Activated CD8-positive, alpha-beta T cell treated with anti-CD3 and anti-CD28 coated beads for 36 hours (primary cell): Measurements from ENCODE around the gene CR1L. TPM values are rescaled to one million over a fixed set of nuclear protein-coding genes. Genes with fewer than 3 reads are reported as not detected.
"Not testable (repeated sequence)": the region's sequence is repeated elsewhere in the genome, so short reads cannot be mapped to it uniquely, and the experiment has no call there.

Experiments used
- ATAC-seq: fragments of 200-7000 bp; cut with Tn5 transposase; one replicate; pipeline ENCODE4 v1.10.0; 2021; ENCODE audit warnings: mild to moderate bottlenecking, moderate library complexity
- CTCF ChIA-PET: fragments of 350-600 bp; sonication (Branson Sonifier 250); formaldehyde crosslinking; loops from one replicate; lab custom pipeline; 2021; ENCODE audit warnings: antibody characterized with exemption; lab: Charles Lee
- POLR2A ChIA-PET: fragments of 350-600 bp; sonication (Branson Sonifier 250); formaldehyde crosslinking; loops from one replicate; lab custom pipeline; 2021; ENCODE audit warnings: antibody characterized with exemption; lab: Charles Lee
- DNase-seq: peaks from one replicate; pipeline ENCODE4 v3.0.0-alpha.2; 2020
- H3K27ac Mint-ChIP-seq: one replicate; pipeline ENCODE4 v1.8.0; 2021; ENCODE audit warnings: mild to moderate bottlenecking, mixed read lengths
- H3K27me3 Mint-ChIP-seq: one replicate; pipeline ENCODE4 v1.8.0; 2021; ENCODE audit warnings: mixed read lengths
- H3K36me3 Mint-ChIP-seq: one replicate; pipeline ENCODE4 v1.8.0; 2021; ENCODE audit warnings: low read depth, mixed read lengths
- H3K4me1 Mint-ChIP-seq: one replicate; pipeline ENCODE4 v1.8.0; 2021; ENCODE audit warnings: low read depth, mixed read lengths
- H3K4me3 Mint-ChIP-seq: one replicate; pipeline ENCODE4 v1.8.0; 2021; ENCODE audit warnings: mild to moderate bottlenecking, moderate library complexity, mixed read lengths
- H3K9me3 Mint-ChIP-seq: one replicate; pipeline ENCODE4 v1.8.0; 2021; ENCODE audit warnings: mixed read lengths
- CTCF ChIP-seq: fragments of 200-600 bp; IDR thresholded peaks from one replicate; pipeline ENCODE4 v1.8.0; 2022; ENCODE audit warnings: antibody characterized with exemption, mild to moderate bottlenecking
- intact Hi-C: fragments of 100-400 bp; cut with micrococcal nuclease; formaldehyde crosslinking; loops from one replicate; pipeline ENCODE4 v1.10.0; 2022
- total RNA-seq, 2 experiments: library from RNA; stranded (reverse); gene quantifications; one replicate each; pipeline ENCODE4 v1.2.3, GENCODE V29; 2021

The CR1L gene
- total RNA-seq, 2 experiments from 2014 or later: not detected

GRCh38 chr1:207738158-207738659, 93.3 kb downstream of the CR1L start:
- POLR2A ChIA-PET, H3K36me3 Mint-ChIP-seq, H3K4me1 Mint-ChIP-seq, H3K27me3 Mint-ChIP-seq, H3K27ac Mint-ChIP-seq, intact Hi-C loops, H3K9me3 Mint-ChIP-seq, H3K4me3 Mint-ChIP-seq, CTCF ChIA-PET: not testable (repeated sequence)
- ATAC-seq (peak; percentile 71), DNase-seq (peak; percentile 28)

- no peak for TF ChIP-seq CTCF
- Mint-ChIP-seq H3K9me3 (no peaks in the 10 kb centered on the region), H3K4me1 (peaks cover 8% of the 10 kb centered on the region), H3K27ac (no peak overlapping the region), H3K4me3 (no peak overlapping the region), H3K36me3 (no peaks in the 10 kb centered on the region), H3K27me3 (no peaks in the 10 kb centered on the region)
- intact Hi-C loops: no loop called here
- DNase-seq: no peak
- CTCF ChIA-PET: no interaction called here
- POLR2A ChIA-PET: no interaction called here
- ATAC-seq: no peak
Measured at GRCh38 chr1:207740207-207740606, 95.3 kb downstream of the CR1L start.

- TF ChIP-seq CTCF: no peak
- CTCF ChIA-PET: interaction anchor here (1.1 kb wide), 1 partner anchor 122 kb away, joined by 4 read pairs; no protein-coding TSS in a partner anchor
- Mint-ChIP-seq H3K36me3 (no peaks in the 10 kb centered on the region), H3K4me3 (no peak overlapping the region), H3K27me3 (no peaks in the 10 kb centered on the region), H3K27ac (no peak overlapping the region), H3K4me1 (peaks cover 9% of the 10 kb centered on the region), H3K9me3 (peaks cover 3% of the 10 kb centered on the region)
- POLR2A ChIA-PET: no interaction called here
- no peak for DNase-seq
- ATAC-seq: no peak
- intact Hi-C loops: no loop called here
Measured at GRCh38 chr1:207742850-207743555, 98.1 kb downstream of the CR1L start.

- intact Hi-C loops: no loop called here
- Mint-ChIP-seq H3K36me3 (no peaks in the 10 kb centered on the region), H3K4me3 (no peak overlapping the region), H3K4me1 (peaks cover 8% of the 10 kb centered on the region), H3K27me3 (no peaks in the 10 kb centered on the region), H3K27ac (no peak overlapping the region), H3K9me3 (peaks cover 3% of the 10 kb centered on the region)
- ATAC-seq (no peak), DNase-seq (no peak)
- ChIA-PET CTCF (interaction anchor here (1.1 kb wide), 1 partner anchor 121 kb away, joined by 4 read pairs; no protein-coding TSS in a partner anchor), POLR2A (no interaction called here)
- TF ChIP-seq CTCF: no peak
Measured at GRCh38 chr1:207744000-207744534, 99.1 kb downstream of the CR1L start.

GRCh38 chr1:207745285-207745684, 100.4 kb downstream of the CR1L start:
- H3K4me3 Mint-ChIP-seq: no peak overlapping the region
- H3K36me3 Mint-ChIP-seq: no peaks in the 10 kb centered on the region
- TF ChIP-seq CTCF: no peak
- no peak overlapping the region for H3K27ac Mint-ChIP-seq
- no peaks in the 10 kb centered on the region for H3K27me3 Mint-ChIP-seq
- ATAC-seq (no peak), DNase-seq (no peak)
- ChIA-PET CTCF (no interaction called here), POLR2A (no interaction called here)
- peaks cover 17% of the 10 kb centered on the region for H3K4me1 Mint-ChIP-seq
- H3K9me3 Mint-ChIP-seq: peaks cover 3% of the 10 kb centered on the region
- intact Hi-C loops: no loop called here
